Astrocyte (in vitro differentiated cells and primary cell): ENCODE results near the gene STUB1. TPM values are rescaled to one million over a fixed set of nuclear protein-coding genes. Genes with fewer than 3 reads are reported as not detected.
A peak's percentile ranks its signal among the peaks of the same experiment; 100 is the strongest.

Experiments used
- DNase-seq: peaks from one replicate; pipeline ENCODE4 v3.0.0-alpha.2; 2010; ENCODE audit warnings: low read depth
- FAIRE-seq: peaks from 2 replicates; lab custom pipeline; 2011; peaks lifted over from hg19 to GRCh38; lab: Jason Lieb, UNC
- H2AFZ ChIP-seq: 2 replicates; pipeline ENCODE4 v1.6.0; 2012; ENCODE audit warnings: low read depth, low read length, inconsistent platforms
- H3K27ac ChIP-seq: 2 replicates; pipeline ENCODE4 v1.5.1; 2011; ENCODE audit warnings: low read depth, low read length, inconsistent platforms
- H3K27me3 ChIP-seq: 2 replicates; pipeline ENCODE4 v1.6.0; 2011; ENCODE audit warnings: low read length, inconsistent platforms; ENCODE audit not compliant: insufficient read depth
- H3K36me3 ChIP-seq: 2 replicates; pipeline ENCODE4 v1.5.1; 2011; ENCODE audit warnings: low read length, inconsistent platforms; ENCODE audit not compliant: insufficient read depth
- H3K4me1 ChIP-seq: 2 replicates; pipeline ENCODE4 v1.5.1; 2011; ENCODE audit warnings: low read length, inconsistent platforms; ENCODE audit not compliant: insufficient read depth
- H3K4me2 ChIP-seq: 2 replicates; pipeline ENCODE4 v1.6.0; 2012; ENCODE audit warnings: low read length, inconsistent platforms
- H3K4me3 ChIP-seq: 2 replicates; pipeline ENCODE4 v1.5.1; 2011; ENCODE audit warnings: low read depth, mild to moderate bottlenecking, low read length, inconsistent platforms; ENCODE audit not compliant: insufficient read depth
- H3K79me2 ChIP-seq: 2 replicates; pipeline ENCODE4 v1.6.0; 2012; ENCODE audit warnings: mild to moderate bottlenecking, low read length, inconsistent platforms; ENCODE audit not compliant: insufficient read depth
- H3K9ac ChIP-seq: 2 replicates; pipeline ENCODE4 v1.6.0; 2012; ENCODE audit warnings: mild to moderate bottlenecking, low read length, inconsistent platforms
- H3K9me3 ChIP-seq: 2 replicates; pipeline ENCODE4 v1.5.1; 2012; ENCODE audit warnings: low read depth, mild to moderate bottlenecking, low read length, inconsistent platforms; ENCODE audit not compliant: insufficient read depth
- H4K20me1 ChIP-seq: 2 replicates; pipeline ENCODE4 v1.6.0; 2012; ENCODE audit warnings: low read length, inconsistent platforms; ENCODE audit not compliant: insufficient read depth
- H3K27ac Mint-ChIP-seq: one replicate; pipeline ENCODE4 v1.8.0; 2021; ENCODE audit warnings: mild to moderate bottlenecking, mixed read lengths; ENCODE audit not compliant: unreplicated experiment
- H3K27me3 Mint-ChIP-seq: one replicate; pipeline ENCODE4 v1.8.0; 2021; ENCODE audit warnings: low read depth, mixed read lengths; ENCODE audit not compliant: unreplicated experiment
- H3K36me3 Mint-ChIP-seq: one replicate; pipeline ENCODE4 v1.8.0; 2021; ENCODE audit warnings: low read depth, mixed read lengths; ENCODE audit not compliant: unreplicated experiment
- H3K4me1 Mint-ChIP-seq: one replicate; pipeline ENCODE4 v1.8.0; 2021; ENCODE audit warnings: low read depth, mixed read lengths; ENCODE audit not compliant: unreplicated experiment
- H3K4me3 Mint-ChIP-seq: one replicate; pipeline ENCODE4 v1.8.0; 2021; ENCODE audit warnings: mild to moderate bottlenecking, moderate library complexity, mixed read lengths; ENCODE audit not compliant: unreplicated experiment
- H3K9me3 Mint-ChIP-seq: one replicate; pipeline ENCODE4 v1.8.0; 2021; ENCODE audit warnings: mild to moderate bottlenecking, mixed read lengths; ENCODE audit not compliant: unreplicated experiment
- EZH2 ChIP-seq: IDR thresholded peaks from 2 replicates; pipeline ENCODE4 v1.6.1; 2012; ENCODE audit warnings: mild to moderate bottlenecking, low read length, inconsistent platforms; ENCODE audit not compliant: insufficient read depth
- total RNA-seq: library from RNA; stranded (reverse); gene quantifications from 2 replicates; pipeline ENCODE4 v1.2.1, GENCODE V29; 2021
- TF ChIP-seq, protein P1 (sequence below): IDR thresholded peaks from 2 replicates; pipeline ENCODE4 v1.5.1; 2011; ENCODE audit warnings: low read depth, mild to moderate bottlenecking, inconsistent platforms, low read length, moderate library complexity; ENCODE audit not compliant: insufficient read depth

The STUB1 gene
- total RNA-seq, 1 donor from 2014 or later = 140 TPM

DNA sequence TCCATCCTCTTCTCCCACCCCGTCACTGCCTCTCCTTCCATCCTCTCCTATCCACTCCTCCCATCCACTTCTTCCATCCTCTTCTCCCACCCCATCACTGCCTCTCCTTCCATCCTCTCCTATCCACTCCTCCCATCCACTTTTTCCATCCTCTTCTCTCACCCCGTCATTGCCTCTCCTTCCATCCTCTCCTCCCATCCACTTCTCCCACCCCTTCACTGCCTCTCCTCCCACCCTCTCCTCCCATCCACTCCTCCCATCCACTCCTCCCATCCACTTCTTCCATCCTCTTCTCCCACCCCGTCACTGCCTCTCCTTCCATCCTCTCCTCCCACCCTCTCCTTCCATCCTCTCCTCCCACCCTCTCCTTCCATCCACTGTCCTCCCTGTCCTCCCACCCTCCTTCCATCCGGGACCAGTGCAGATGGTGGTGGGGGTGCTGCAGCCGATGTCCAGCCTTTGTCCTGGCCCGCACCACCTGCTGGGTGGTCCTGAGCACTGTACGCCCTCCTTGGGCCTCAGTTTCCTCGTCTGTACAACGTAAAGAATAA is 48.3 kb upstream of the STUB1 start:
- Histone ChIP-seq H2AFZ (no peak overlapping the region), H4K20me1 (peaks cover 18% of the 10 kb centered on the region), H3K9me3 (no peaks in the 10 kb centered on the region), H3K36me3 (no peaks in the 10 kb centered on the region), H3K9ac (no peak overlapping the region), H3K4me2 (no peak overlapping the region), H3K4me3 (no peak overlapping the region), H3K27ac (no peak overlapping the region), H3K4me1 (peaks cover 14% of the 10 kb centered on the region), H3K79me2 (peaks cover 15% of the 10 kb centered on the region), H3K27me3 (no peaks in the 10 kb centered on the region)
- no peaks in the 10 kb centered on the region for H3K27me3 Mint-ChIP-seq
- H3K36me3 Mint-ChIP-seq = peaks cover 3% of the 10 kb centered on the region
- FAIRE-seq (no peak), DNase-seq (no peak)
- H3K27ac Mint-ChIP-seq = peak overlapping the region; percentile 69
- H3K9me3 Mint-ChIP-seq = no peaks in the 10 kb centered on the region
- no peak overlapping the region for H3K4me3 Mint-ChIP-seq
- H3K4me1 Mint-ChIP-seq = peaks cover under 1% of the 10 kb centered on the region
- TF ChIP-seq, protein P1, sequence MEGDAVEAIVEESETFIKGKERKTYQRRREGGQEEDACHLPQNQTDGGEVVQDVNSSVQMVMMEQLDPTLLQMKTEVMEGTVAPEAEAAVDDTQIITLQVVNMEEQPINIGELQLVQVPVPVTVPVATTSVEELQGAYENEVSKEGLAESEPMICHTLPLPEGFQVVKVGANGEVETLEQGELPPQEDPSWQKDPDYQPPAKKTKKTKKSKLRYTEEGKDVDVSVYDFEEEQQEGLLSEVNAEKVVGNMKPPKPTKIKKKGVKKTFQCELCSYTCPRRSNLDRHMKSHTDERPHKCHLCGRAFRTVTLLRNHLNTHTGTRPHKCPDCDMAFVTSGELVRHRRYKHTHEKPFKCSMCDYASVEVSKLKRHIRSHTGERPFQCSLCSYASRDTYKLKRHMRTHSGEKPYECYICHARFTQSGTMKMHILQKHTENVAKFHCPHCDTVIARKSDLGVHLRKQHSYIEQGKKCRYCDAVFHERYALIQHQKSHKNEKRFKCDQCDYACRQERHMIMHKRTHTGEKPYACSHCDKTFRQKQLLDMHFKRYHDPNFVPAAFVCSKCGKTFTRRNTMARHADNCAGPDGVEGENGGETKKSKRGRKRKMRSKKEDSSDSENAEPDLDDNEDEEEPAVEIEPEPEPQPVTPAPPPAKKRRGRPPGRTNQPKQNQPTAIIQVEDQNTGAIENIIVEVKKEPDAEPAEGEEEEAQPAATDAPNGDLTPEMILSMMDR = no peak
- TF ChIP-seq EZH2 = no peak

DNA sequence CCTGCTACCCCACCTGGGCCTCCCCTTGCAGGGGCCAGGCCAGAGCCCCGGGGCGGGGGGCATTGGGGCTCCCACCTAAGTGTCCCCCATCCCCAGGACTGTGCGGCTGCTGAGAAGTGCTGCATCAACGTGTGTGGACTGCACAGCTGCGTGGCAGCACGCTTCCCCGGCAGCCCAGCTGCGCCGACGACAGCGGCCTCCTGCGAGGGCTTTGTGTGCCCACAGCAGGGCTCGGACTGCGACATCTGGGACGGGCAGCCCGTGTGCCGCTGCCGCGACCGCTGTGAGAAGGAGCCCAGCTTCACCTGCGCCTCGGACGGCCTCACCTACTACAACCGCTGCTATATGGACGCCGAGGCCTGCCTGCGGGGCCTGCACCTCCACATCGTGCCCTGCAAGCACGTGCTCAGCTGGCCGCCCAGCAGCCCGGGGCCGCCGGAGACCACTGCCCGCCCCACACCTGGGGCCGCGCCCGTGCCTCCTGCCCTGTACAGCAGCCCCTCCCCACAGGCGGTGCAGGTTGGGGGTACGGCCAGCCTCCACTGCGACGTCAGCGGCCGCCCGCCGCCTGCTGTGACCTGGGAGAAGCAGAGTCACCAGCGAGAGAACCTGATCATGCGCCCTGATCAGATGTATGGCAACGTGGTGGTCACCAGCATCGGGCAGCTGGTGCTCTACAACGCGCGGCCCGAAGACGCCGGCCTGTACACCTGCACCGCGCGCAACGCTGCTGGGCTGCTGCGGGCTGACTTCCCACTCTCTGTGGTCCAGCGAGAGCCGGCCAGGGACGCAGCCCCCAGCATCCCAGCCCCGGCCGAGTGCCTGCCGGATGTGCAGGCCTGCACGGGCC is 47.5 kb upstream of the STUB1 start:
- Mint-ChIP-seq H3K4me1 (no peaks in the 10 kb centered on the region), H3K36me3 (no peaks in the 10 kb centered on the region), H3K9me3 (no peaks in the 10 kb centered on the region), H3K4me3 (no peak overlapping the region), H3K27ac (no peak overlapping the region), H3K27me3 (no peaks in the 10 kb centered on the region)
- peaks cover 15% of the 10 kb centered on the region for H3K79me2 ChIP-seq
- peaks cover 14% of the 10 kb centered on the region for H4K20me1 ChIP-seq
- TF ChIP-seq, protein P1 = no peak
- no peak for TF ChIP-seq EZH2
- no peaks in the 10 kb centered on the region for H3K27me3 ChIP-seq
- H3K4me1 ChIP-seq = peaks cover 11% of the 10 kb centered on the region
- no peak overlapping the region for H3K4me2 ChIP-seq
- H2AFZ ChIP-seq = no peak overlapping the region
- no peak overlapping the region for H3K4me3 ChIP-seq
- DNase-seq = no peak
- no peak overlapping the region for H3K27ac ChIP-seq
- H3K36me3 ChIP-seq = no peaks in the 10 kb centered on the region
- no peak for FAIRE-seq
- H3K9me3 ChIP-seq = no peaks in the 10 kb centered on the region
- no peak overlapping the region for H3K9ac ChIP-seq
